Parathyroid adenoma (tissue), 2 donors: ENCODE measurements around the gene CNN2.

ENCODE experiments used
- H2AFZ ChIP-seq: fragments of 300-600 bp; sonication (generic); one replicate; pipeline ENCODE4 v1.7.0; 2017; ENCODE audit warnings: antibody characterized with exemption, mild to moderate bottlenecking
- H3K27ac ChIP-seq: fragments of 300-600 bp; sonication (generic); one replicate; pipeline ENCODE4 v1.7.0; 2017
- H3K27me3 ChIP-seq: fragments of 300-600 bp; sonication (generic); one replicate; pipeline ENCODE4 v1.7.0; 2017; ENCODE audit warnings: low read length; ENCODE audit not compliant: control insufficient read depth, insufficient read depth
- H3K36me3 ChIP-seq: fragments of 300-600 bp; sonication (generic); one replicate; pipeline ENCODE4 v1.7.0; 2017; ENCODE audit warnings: low read length; ENCODE audit not compliant: control insufficient read depth, insufficient read depth
- H3K4me1 ChIP-seq: fragments of 300-600 bp; sonication (generic); one replicate; pipeline ENCODE4 v1.7.0; 2017; ENCODE audit warnings: control low read depth
- H3K4me2 ChIP-seq: fragments of 300-600 bp; sonication (generic); one replicate; pipeline ENCODE4 v1.7.0; 2017; ENCODE audit warnings: low read length
- H3K4me3 ChIP-seq: fragments of 300-600 bp; sonication (generic); one replicate; pipeline ENCODE4 v1.7.0; 2017; ENCODE audit warnings: low read depth, low read length
- H3K79me2 ChIP-seq: fragments of 300-600 bp; sonication (generic); one replicate; pipeline ENCODE4 v1.7.0; 2017; ENCODE audit warnings: control low read depth
- H3K9ac ChIP-seq: fragments of 300-600 bp; sonication (generic); one replicate; pipeline ENCODE4 v1.7.0; 2017; ENCODE audit warnings: mild to moderate bottlenecking
- H3K9me3 ChIP-seq: fragments of 300-600 bp; sonication (generic); one replicate; pipeline ENCODE4 v1.7.0; 2017; ENCODE audit warnings: low read length; ENCODE audit not compliant: control insufficient read depth
- TF ChIP-seq, protein P1 (sequence below): fragments of 300-600 bp; sonication (generic); IDR thresholded peaks from one replicate; pipeline ENCODE4 v1.7.0; 2017; ENCODE audit warnings: antibody characterized with exemption, mild to moderate bottlenecking
- donor health status: primary hyperparathyroidism.

CNN2 gene

DNA sequence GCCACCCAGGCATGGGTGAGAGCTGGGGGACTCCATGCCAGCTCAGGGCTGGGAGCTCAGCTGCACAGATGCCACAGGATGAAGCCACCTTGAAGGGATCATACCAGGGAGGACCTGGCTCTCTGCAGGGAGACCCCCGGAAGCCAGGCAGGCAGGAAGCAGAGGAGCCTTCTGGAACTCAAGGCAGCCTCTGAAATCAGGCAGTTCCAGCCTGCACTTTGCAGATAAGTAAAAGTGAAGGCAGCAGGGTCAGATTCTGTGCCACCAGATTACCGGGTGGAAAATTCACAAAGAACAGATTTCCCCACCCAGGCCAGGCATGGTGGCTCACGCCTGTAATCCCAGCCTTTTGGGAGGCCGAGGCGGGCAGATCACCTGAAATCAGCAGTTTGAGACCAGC, 8.0 kb upstream of the CNN2 start:
- Histone ChIP-seq H3K4me2 (no peak overlapping the region), H3K9ac (no peak overlapping the region), H3K27me3 (no peaks in the 10 kb centered on the region), H3K27ac (no peak overlapping the region), H2AFZ (no peak overlapping the region), H3K36me3 (no peaks in the 10 kb centered on the region), H3K4me3 (no peak overlapping the region), H3K4me1 (peaks cover 32% of the 10 kb centered on the region), H3K9me3 (no peaks in the 10 kb centered on the region), H3K79me2 (peaks cover 54% of the 10 kb centered on the region)
- TF ChIP-seq, protein P1, sequence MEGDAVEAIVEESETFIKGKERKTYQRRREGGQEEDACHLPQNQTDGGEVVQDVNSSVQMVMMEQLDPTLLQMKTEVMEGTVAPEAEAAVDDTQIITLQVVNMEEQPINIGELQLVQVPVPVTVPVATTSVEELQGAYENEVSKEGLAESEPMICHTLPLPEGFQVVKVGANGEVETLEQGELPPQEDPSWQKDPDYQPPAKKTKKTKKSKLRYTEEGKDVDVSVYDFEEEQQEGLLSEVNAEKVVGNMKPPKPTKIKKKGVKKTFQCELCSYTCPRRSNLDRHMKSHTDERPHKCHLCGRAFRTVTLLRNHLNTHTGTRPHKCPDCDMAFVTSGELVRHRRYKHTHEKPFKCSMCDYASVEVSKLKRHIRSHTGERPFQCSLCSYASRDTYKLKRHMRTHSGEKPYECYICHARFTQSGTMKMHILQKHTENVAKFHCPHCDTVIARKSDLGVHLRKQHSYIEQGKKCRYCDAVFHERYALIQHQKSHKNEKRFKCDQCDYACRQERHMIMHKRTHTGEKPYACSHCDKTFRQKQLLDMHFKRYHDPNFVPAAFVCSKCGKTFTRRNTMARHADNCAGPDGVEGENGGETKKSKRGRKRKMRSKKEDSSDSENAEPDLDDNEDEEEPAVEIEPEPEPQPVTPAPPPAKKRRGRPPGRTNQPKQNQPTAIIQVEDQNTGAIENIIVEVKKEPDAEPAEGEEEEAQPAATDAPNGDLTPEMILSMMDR = no peak

DNA sequence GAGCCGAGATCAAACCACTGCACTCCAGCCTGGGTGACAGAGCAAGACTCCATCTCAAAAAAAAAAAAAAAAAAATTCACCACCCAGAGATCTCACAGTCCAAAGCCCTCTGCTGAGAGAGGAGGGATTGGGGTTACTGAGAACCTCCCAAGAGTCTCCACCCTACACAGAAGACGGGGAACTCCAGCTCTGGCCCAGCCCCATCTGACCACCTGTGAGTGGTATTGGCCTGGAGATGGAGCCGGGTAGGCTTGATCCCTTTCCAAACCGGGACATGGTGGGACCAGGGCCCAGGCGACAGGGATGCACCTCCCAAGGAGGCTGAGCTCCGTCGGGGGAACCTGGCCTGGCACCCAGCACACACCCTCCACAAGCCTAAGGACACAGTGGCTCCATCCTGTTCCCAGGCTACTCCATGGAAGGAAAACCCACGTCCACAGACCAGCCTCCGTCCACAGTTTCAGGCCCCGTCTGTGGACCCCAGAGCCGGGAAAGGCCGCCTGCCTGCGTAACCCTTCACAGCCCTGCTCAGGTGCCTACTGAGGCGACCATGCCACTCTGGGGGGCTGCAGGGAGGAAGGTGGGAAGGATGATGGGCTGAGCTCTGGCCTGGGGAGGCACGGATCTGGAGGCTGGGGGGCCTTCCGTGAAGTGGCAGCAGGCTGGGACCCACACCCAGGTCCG, 7.3 kb upstream of the CNN2 start:
- Histone ChIP-seq H3K9ac (no peak overlapping the region), H3K36me3 (no peaks in the 10 kb centered on the region), H3K4me1 (peaks cover 32% of the 10 kb centered on the region), H3K79me2 (peaks cover 49% of the 10 kb centered on the region), H3K27me3 (no peaks in the 10 kb centered on the region), H3K4me2 (peak overlapping the region; percentile 95), H3K27ac (no peak overlapping the region), H3K9me3 (no peaks in the 10 kb centered on the region), H2AFZ (no peak overlapping the region), H3K4me3 (peak overlapping the region; percentile 93)
- TF ChIP-seq, protein P1 = no peak

DNA sequence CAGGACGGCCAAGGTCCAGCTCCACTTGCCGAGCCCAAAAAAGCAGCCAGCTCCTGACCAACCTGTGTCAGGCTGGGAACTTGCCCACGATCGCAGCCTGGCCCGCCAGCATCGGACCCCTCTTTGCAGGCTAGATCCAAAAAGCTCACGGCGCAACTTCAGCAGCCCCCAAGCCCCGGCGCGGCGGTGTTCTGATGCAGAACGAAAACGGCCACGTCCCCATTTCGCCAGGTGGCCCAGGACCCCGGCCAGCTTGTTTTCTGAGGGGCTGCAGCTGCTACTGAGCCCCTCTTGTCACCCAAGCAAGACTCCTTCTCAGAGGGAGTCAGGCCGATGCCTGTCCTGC, 6.8 kb upstream of the CNN2 start:
- no peaks in the 10 kb centered on the region for H3K9me3 ChIP-seq
- peak overlapping the region; percentile 95 for H3K4me2 ChIP-seq
- H3K27ac ChIP-seq = no peak overlapping the region
- peaks cover 48% of the 10 kb centered on the region for H3K79me2 ChIP-seq
- no peaks in the 10 kb centered on the region for H3K36me3 ChIP-seq
- H3K27me3 ChIP-seq = no peaks in the 10 kb centered on the region
- TF ChIP-seq, protein P1 = no peak
- H3K9ac ChIP-seq = no peak overlapping the region
- no peak overlapping the region for H2AFZ ChIP-seq
- H3K4me1 ChIP-seq = peaks cover 32% of the 10 kb centered on the region
- peak overlapping the region; percentile 93 for H3K4me3 ChIP-seq

DNA sequence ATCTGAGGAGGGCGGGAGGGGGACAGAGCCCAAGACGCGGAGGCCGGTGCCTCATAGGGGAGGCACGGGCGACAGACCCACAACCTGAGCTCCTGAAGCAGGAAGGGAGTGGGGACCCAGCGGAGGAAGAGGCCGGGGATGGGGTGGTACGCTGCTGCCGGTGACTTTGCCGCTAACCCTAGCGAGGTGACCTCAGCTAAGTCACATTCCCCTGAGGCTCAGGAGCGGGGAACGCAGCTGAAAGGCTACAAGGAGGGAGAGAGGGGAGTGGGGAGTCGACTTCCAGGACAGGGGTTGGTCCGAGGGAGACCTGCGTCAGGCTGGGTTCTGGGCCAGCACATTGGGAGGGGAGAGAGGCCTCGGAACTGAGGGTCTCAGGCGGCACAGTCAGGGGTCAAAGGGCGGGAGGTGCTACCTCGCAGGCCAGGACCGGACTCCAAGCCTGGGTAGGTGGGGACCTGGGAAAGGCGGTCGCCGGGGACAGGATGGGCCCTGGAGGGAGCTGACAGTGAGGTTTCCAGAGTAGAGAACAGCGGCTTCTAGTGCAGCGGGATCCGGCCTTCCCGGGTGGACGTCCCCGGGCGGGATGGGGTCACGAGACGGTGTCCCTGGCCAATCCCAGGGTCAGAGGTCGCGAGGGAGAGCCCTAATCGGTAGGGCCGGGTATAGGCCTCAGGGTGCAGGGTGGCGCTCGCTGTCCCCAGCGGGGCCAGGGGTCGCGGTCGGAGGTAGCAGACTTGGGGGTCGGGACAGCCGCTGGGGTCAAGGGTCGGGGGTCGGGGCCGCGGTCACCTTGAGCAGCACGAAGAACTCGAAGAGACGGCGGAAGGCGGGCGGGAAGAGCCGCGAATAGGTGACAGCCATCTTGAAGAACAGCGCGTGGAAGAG, 6.2 kb upstream of the CNN2 start:
- H2AFZ ChIP-seq = no peak overlapping the region
- TF ChIP-seq, protein P1 = no peak
- peak overlapping the region; percentile 48 for H3K27ac ChIP-seq
- H3K4me1 ChIP-seq = peaks cover 32% of the 10 kb centered on the region
- peak overlapping the region; percentile 93 for H3K4me3 ChIP-seq
- peak overlapping the region; percentile 55 for H3K9ac ChIP-seq
- no peaks in the 10 kb centered on the region for H3K36me3 ChIP-seq
- no peaks in the 10 kb centered on the region for H3K27me3 ChIP-seq
- H3K4me2 ChIP-seq = peak overlapping the region; percentile 95
- no peaks in the 10 kb centered on the region for H3K9me3 ChIP-seq
- peaks cover 45% of the 10 kb centered on the region for H3K79me2 ChIP-seq
